T-helper 17 cell (primary cell): ENCODE results near the gene HAX1. TPM values are rescaled to one million over a fixed set of nuclear protein-coding genes. Genes with fewer than 3 reads are reported as not detected.
"Not testable (repeated sequence)": the region's sequence is repeated elsewhere in the genome, so short reads cannot be mapped to it uniquely, and the experiment has no call there.

ENCODE experiments used
- ATAC-seq: fragments of 150-1000 bp; cut with Tn5 transposase; 2 replicates; pipeline ENCODE4 v1.10.0; 2021; ENCODE audit warnings: mild to moderate bottlenecking, moderate library complexity
- DNase-seq, 3 donors: peaks; one replicate each; pipeline versions ENCODE4 v3.0.0 to v3.0.0-alpha.2; 2020 to 2021
- H3K9me3 ChIP-seq: one replicate; pipeline ENCODE4 v1.7.0; 2013; ENCODE audit warnings: low read length, mild to moderate bottlenecking; ENCODE audit not compliant: control insufficient read depth, poor library complexity, severe bottlenecking
- H3K27ac Mint-ChIP-seq: one replicate; pipeline ENCODE4 v1.8.0; 2022; ENCODE audit warnings: mild to moderate bottlenecking, moderate library complexity, mixed read lengths
- H3K27me3 Mint-ChIP-seq: one replicate; pipeline ENCODE4 v1.8.0; 2022; ENCODE audit warnings: mixed read lengths
- H3K36me3 Mint-ChIP-seq: one replicate; pipeline ENCODE4 v1.8.0; 2022; ENCODE audit warnings: low read depth, mixed read lengths
- H3K4me1 Mint-ChIP-seq: one replicate; pipeline ENCODE4 v1.8.0; 2022; ENCODE audit warnings: mild to moderate bottlenecking, mixed read lengths
- H3K4me3 Mint-ChIP-seq: one replicate; pipeline ENCODE4 v1.8.0; 2022; ENCODE audit warnings: mild to moderate bottlenecking, moderate library complexity, mixed read lengths
- total RNA-seq, 4 donors: library from RNA in 2 of 4; stranded (reverse) in 2 of 4; gene quantifications; one replicate each; pipeline ENCODE4 v1.2.3 and lab custom pipeline; 2022 to 2026

The HAX1 gene
- total RNA-seq, 2 donors from 2014 or later, result 52.5 to 67.3 TPM

- no peak overlapping the region for H3K4me3 Mint-ChIP-seq
- H3K4me1 Mint-ChIP-seq, result no peaks in the 10 kb centered on the region
- DNase-seq (no peak), ATAC-seq (no peak)
- H3K27ac Mint-ChIP-seq, result no peak overlapping the region
- H3K36me3 Mint-ChIP-seq, result no peaks in the 10 kb centered on the region
- H3K9me3 ChIP-seq, result no peaks in the 10 kb centered on the region
- no peaks in the 10 kb centered on the region for H3K27me3 Mint-ChIP-seq
These were observed 29.2 kb downstream of the HAX1 start for GRCh38 chr1:154301582-154301981.

- H3K27me3 Mint-ChIP-seq, result no peaks in the 10 kb centered on the region
- no peak for ATAC-seq
- no peaks in the 10 kb centered on the region for H3K36me3 Mint-ChIP-seq
- H3K4me1 Mint-ChIP-seq, result peaks cover 12% of the 10 kb centered on the region
- no peak for DNase-seq
- H3K27ac Mint-ChIP-seq, result no peak overlapping the region
- H3K4me3 Mint-ChIP-seq, result no peak overlapping the region
- H3K9me3 ChIP-seq, result no peaks in the 10 kb centered on the region
These were observed 32.4 kb downstream of the HAX1 start for GRCh38 chr1:154304664-154305337.

- Mint-ChIP-seq H3K36me3 (no peaks in the 10 kb centered on the region), H3K4me1 (peaks cover 12% of the 10 kb centered on the region), H3K27me3 (no peaks in the 10 kb centered on the region), H3K27ac (no peak overlapping the region), H3K4me3 (no peak overlapping the region)
- ATAC-seq (no peak), DNase-seq (no peak)
- no peaks in the 10 kb centered on the region for H3K9me3 ChIP-seq
These were observed 33.7 kb downstream of the HAX1 start for GRCh38 chr1:154306151-154306550.

GRCh38 chr1:154307670-154308270 is 35.3 kb downstream of the HAX1 start:
- Mint-ChIP-seq H3K4me1 (peaks cover 12% of the 10 kb centered on the region), H3K4me3 (peak overlapping the region; percentile 39), H3K27ac (peak overlapping the region; percentile 81)
- ATAC-seq, result peak; percentile 64
- DNase-seq, H3K27me3 Mint-ChIP-seq, H3K36me3 Mint-ChIP-seq, H3K9me3 ChIP-seq: not testable (repeated sequence)

GRCh38 chr1:154309136-154309535 is 36.7 kb downstream of the HAX1 start:
- H3K9me3 ChIP-seq, DNase-seq, H3K36me3 Mint-ChIP-seq, H3K4me3 Mint-ChIP-seq, H3K27ac Mint-ChIP-seq, H3K27me3 Mint-ChIP-seq, ATAC-seq: not testable (repeated sequence)
- peaks cover 12% of the 10 kb centered on the region for H3K4me1 Mint-ChIP-seq

- H3K4me1 Mint-ChIP-seq, result peaks cover 12% of the 10 kb centered on the region
- not testable (repeated sequence) for H3K27ac Mint-ChIP-seq, ATAC-seq, DNase-seq, H3K36me3 Mint-ChIP-seq, H3K4me3 Mint-ChIP-seq, H3K27me3 Mint-ChIP-seq, H3K9me3 ChIP-seq
These were observed 40.0 kb downstream of the HAX1 start for GRCh38 chr1:154312229-154313065.

GRCh38 chr1:154313066-154313356 is 40.6 kb downstream of the HAX1 start:
- H3K27ac Mint-ChIP-seq, result no peak overlapping the region
- H3K27me3 Mint-ChIP-seq, result no peaks in the 10 kb centered on the region
- H3K9me3 ChIP-seq, result peaks cover 2% of the 10 kb centered on the region
- H3K4me3 Mint-ChIP-seq, result no peak overlapping the region
- H3K36me3 Mint-ChIP-seq, result no peaks in the 10 kb centered on the region
- ATAC-seq (no peak), DNase-seq (no peak)
- peaks cover 6% of the 10 kb centered on the region for H3K4me1 Mint-ChIP-seq

GRCh38 chr1:154314226-154314625 is 41.8 kb downstream of the HAX1 start:
- H3K4me1 Mint-ChIP-seq, H3K27me3 Mint-ChIP-seq, H3K9me3 ChIP-seq, ATAC-seq, H3K36me3 Mint-ChIP-seq, H3K27ac Mint-ChIP-seq, DNase-seq: not testable (repeated sequence)
- H3K4me3 Mint-ChIP-seq, result peak overlapping the region; percentile 47

GRCh38 chr1:154316704-154317103 is 44.3 kb downstream of the HAX1 start:
- no peak overlapping the region for H3K27ac Mint-ChIP-seq
- no peak overlapping the region for H3K4me3 Mint-ChIP-seq
- no peaks in the 10 kb centered on the region for H3K36me3 Mint-ChIP-seq
- H3K27me3 Mint-ChIP-seq, result no peaks in the 10 kb centered on the region
- H3K9me3 ChIP-seq, result peaks cover 2% of the 10 kb centered on the region
- ATAC-seq (no peak), DNase-seq (no peak)
- no peaks in the 10 kb centered on the region for H3K4me1 Mint-ChIP-seq

GRCh38 chr1:154318386-154318785 is 46.0 kb downstream of the HAX1 start:
- H3K27me3 Mint-ChIP-seq, result no peaks in the 10 kb centered on the region
- H3K27ac Mint-ChIP-seq, result no peak overlapping the region
- ATAC-seq (no peak), DNase-seq (no peak)
- no peak overlapping the region for H3K4me3 Mint-ChIP-seq
- peaks cover 2% of the 10 kb centered on the region for H3K9me3 ChIP-seq
- no peaks in the 10 kb centered on the region for H3K4me1 Mint-ChIP-seq
- H3K36me3 Mint-ChIP-seq, result no peaks in the 10 kb centered on the region

- H3K9me3 ChIP-seq, result peaks cover 2% of the 10 kb centered on the region
- no peak within 1 kb of the TSS for H3K4me3 Mint-ChIP-seq
- no peak for DNase-seq
- peaks cover 12% of the 10 kb centered on the region for H3K4me1 Mint-ChIP-seq
- ATAC-seq, result no peak
- no peaks in the 10 kb centered on the region for H3K27me3 Mint-ChIP-seq
- H3K36me3 Mint-ChIP-seq, result no peaks in the 10 kb centered on the region
- H3K27ac Mint-ChIP-seq, result no peak within 1 kb of the TSS
These were observed 48.6 kb downstream of the HAX1 start, which contains the start of gene AQP10 for GRCh38 chr1:154320882-154321608. AQP10 (plus strand) TSS chr1:154321093; CDS start chr1:154321156, 63 bp downstream.

- not testable (repeated sequence) for DNase-seq, ATAC-seq, H3K4me3 Mint-ChIP-seq, H3K27ac Mint-ChIP-seq, H3K9me3 ChIP-seq, H3K36me3 Mint-ChIP-seq, H3K27me3 Mint-ChIP-seq
- H3K4me1 Mint-ChIP-seq, result peaks cover 15% of the 10 kb centered on the region
These were observed 49.1 kb downstream of the HAX1 start for GRCh38 chr1:154321609-154321934.

GRCh38 chr1:154323493-154323892 is 51.1 kb downstream of the HAX1 start:
- Mint-ChIP-seq H3K4me3 (no peak overlapping the region), H3K36me3 (no peaks in the 10 kb centered on the region), H3K4me1 (peaks cover 30% of the 10 kb centered on the region), H3K27me3 (no peaks in the 10 kb centered on the region), H3K27ac (no peak overlapping the region)
- no peak for ATAC-seq
- H3K9me3 ChIP-seq, result no peaks in the 10 kb centered on the region
- no peak for DNase-seq
